ENCODE data around the gene FLT3LG. TPM values are rescaled to one million over a fixed set of nuclear protein-coding genes. Genes with fewer than 3 reads are reported as not detected.

Gene FLT3LG
- total RNA-seq, 4 donors from 2014 or later = 5.5 to 11.5 (median 10.4) TPM

- Histone ChIP-seq H3K4me1 (peaks cover 8 to 22% (median 15%) of the 10 kb centered on the region in 4 donors), H3K36me3 (no peaks in the 10 kb centered on the region)
Observed at GRCh38 chr19:49506575-49507105, 32.6 kb downstream of the FLT3LG start.

GRCh38 chr19:49507803-49508494 lies 33.9 kb downstream of the FLT3LG start:
- intact Hi-C loops (cut with DNase I) = loop anchor here (2.0 kb wide), 1 partner anchor 63 kb away; no protein-coding TSS in a partner anchor
- peaks cover 15 to 31% (median 24%) of the 10 kb centered on the region in 4 donors for H3K4me1 ChIP-seq
- H3K27me3 ChIP-seq = no peaks in the 10 kb centered on the region
- no peak overlapping the region for H3K4me3 ChIP-seq
- DNase-seq (ENCODE audit: extremely low spot score) = no peak
- H3K9me3 ChIP-seq = no peaks in the 10 kb centered on the region
- H3K36me3 ChIP-seq = no peaks in the 10 kb centered on the region
- no peak for TF ChIP-seq EP300 (IDR thresholded peaks at IDR 0.05)
- no peak for TF ChIP-seq POLR2A (IDR thresholded peaks at IDR 0.05; ENCODE audit: low read depth)
- TF ChIP-seq CTCF (IDR thresholded peaks at IDR 0.05) = no peak
- no peak for TF ChIP-seq POLR2AphosphoS5 (IDR thresholded peaks at IDR 0.05)
- 79% methylated on average over 12 of the region's 12 CpGs for WGBS
- H3K27ac ChIP-seq (replicated peaks in 1 of 4) = no peak overlapping the region

More at GRCh38 chr19:49506575-49507105, 32.6 kb downstream of the FLT3LG start:
- WGBS = 32% methylated on average over 8 of the region's 8 CpGs
- no peaks in the 10 kb centered on the region for H3K27me3 ChIP-seq
- TF ChIP-seq CTCF (IDR thresholded peaks at IDR 0.05) = peak; percentile 72 to 83 (median 75)
- no peak for TF ChIP-seq EP300 (IDR thresholded peaks at IDR 0.05)
- no peak overlapping the region for H3K27ac ChIP-seq (replicated peaks in 1 of 4)
- H3K4me3 ChIP-seq = no peak overlapping the region
- no peak for DNase-seq (ENCODE audit: extremely low spot score)
- intact Hi-C loops (cut with DNase I) = loop anchor here (2.0 kb wide), 1 partner anchor 64 kb away; no protein-coding TSS in a partner anchor
- H3K9me3 ChIP-seq = no peaks in the 10 kb centered on the region

GRCh38 chr19:49512970-49513745 lies 39.1 kb downstream of the FLT3LG start:
- H3K4me3 ChIP-seq = peak overlapping the region; percentile 64 to 96 (median 72)
- H3K36me3 ChIP-seq = peaks cover 0 to 29% (median 2%) of the 10 kb centered on the region in 4 donors
- TF ChIP-seq CTCF (IDR thresholded peaks at IDR 0.05) (no peak), POLR2AphosphoS5 (IDR thresholded peaks at IDR 0.05) (peak in 1 of 2 donors; percentile 17), POLR2A (IDR thresholded peaks at IDR 0.05; ENCODE audit: low read depth) (no peak)
- no peaks in the 10 kb centered on the region for H3K9me3 ChIP-seq
- no peak for DNase-seq (ENCODE audit: extremely low spot score)
- peaks cover 17 to 50% (median 45%) of the 10 kb centered on the region in 4 donors for H3K4me1 ChIP-seq
- H3K27me3 ChIP-seq = no peaks in the 10 kb centered on the region
- intact Hi-C loops (cut with DNase I) = no loop called here
- WGBS = 0% methylated on average over 20 of the region's 50 CpGs
- H3K27ac ChIP-seq (replicated peaks in 1 of 4) = peak overlapping the region; percentile 86 to 93 (median 90)

- no peak for DNase-seq (ENCODE audit: extremely low spot score)
- intact Hi-C loops (cut with DNase I) = no loop called here
- peak overlapping the region; percentile 64 to 96 (median 72) for H3K4me3 ChIP-seq
- no peaks in the 10 kb centered on the region for H3K27me3 ChIP-seq
- WGBS = 33% methylated on average over 5 of the region's 12 CpGs
- H3K36me3 ChIP-seq = peaks cover 0 to 33% (median 2%) of the 10 kb centered on the region in 4 donors
- H3K27ac ChIP-seq (replicated peaks in 1 of 4) = peak overlapping the region; percentile 86 to 93 (median 90)
- no peaks in the 10 kb centered on the region for H3K9me3 ChIP-seq
- TF ChIP-seq POLR2A (IDR thresholded peaks at IDR 0.05; ENCODE audit: low read depth) (no peak), CTCF (IDR thresholded peaks at IDR 0.05) (no peak), POLR2AphosphoS5 (IDR thresholded peaks at IDR 0.05) (no peak), EP300 (IDR thresholded peaks at IDR 0.05) (no peak)
- H3K4me1 ChIP-seq = peaks cover 17 to 50% (median 45%) of the 10 kb centered on the region in 4 donors
Observed at GRCh38 chr19:49513746-49514118, 39.7 kb downstream of the FLT3LG start.

Measured in esophagus muscularis mucosa (tissue), 4 donors.